Left renal cortex interstitium (tissue), 4 donors: ENCODE results near the gene NT5C3A. TPM values are rescaled to one million over a fixed set of nuclear protein-coding genes. Genes with fewer than 3 reads are reported as not detected.
"Not testable (repeated sequence)": the region's sequence is repeated elsewhere in the genome, so short reads cannot be mapped to it uniquely, and the experiment has no call there.

Experiments
- DNase-seq, 4 donors: peaks; one replicate each; pipeline ENCODE4 v3.0.0-alpha.2; 2013; ENCODE audit warnings: low read depth in 4 of 4, low spot score in 2 of 4, missing footprints in 1 of 4
- polyA plus RNA-seq, 4 donors: library from polyadenylated mRNA; unstranded; fragments of 120-200 nt; gene quantifications; one replicate each; pipeline ENCODE4 v1.2.1, GENCODE V29; 2013; ENCODE audit not compliant: insufficient read length in 4 of 4

Gene NT5C3A
- polyA plus RNA-seq, 4 donors = 31.6 to 45.3 (median 35.1) TPM

GRCh38 chr7:32991975-32992700 is 70.4 kb downstream of the NT5C3A start:
- not testable (repeated sequence) for DNase-seq

GRCh38 chr7:32991068-32991585 is 71.4 kb downstream of the NT5C3A start:
- not testable (repeated sequence) for DNase-seq

- not testable (repeated sequence) for DNase-seq
Observed at GRCh38 chr7:32988148-32988547, 74.4 kb downstream of the NT5C3A start.

GRCh38 chr7:32979902-32980301 is 82.7 kb downstream of the NT5C3A start:
- not testable (repeated sequence) for DNase-seq

- DNase-seq = not testable (repeated sequence)
Observed at GRCh38 chr7:32979246-32979645, 83.3 kb downstream of the NT5C3A start.

GRCh38 chr7:32977159-32977558 is 85.4 kb downstream of the NT5C3A start:
- not testable (repeated sequence) for DNase-seq

- DNase-seq = not testable (repeated sequence)
Observed at GRCh38 chr7:32971967-32972366, 90.6 kb downstream of the NT5C3A start.

GRCh38 chr7:32967268-32967582 is 95.4 kb downstream of the NT5C3A start:
- not testable (repeated sequence) for DNase-seq

GRCh38 chr7:32966489-32967267 is 95.9 kb downstream of the NT5C3A start:
- DNase-seq = not testable (repeated sequence)

GRCh38 chr7:32964461-32965159 is 98.0 kb downstream of the NT5C3A start:
- peak in 1 of 4 donors; percentile 23 for DNase-seq

Other genes with a start within 250 kb of the NT5C3A start
- gene KBTBD2, start 171.0 kb downstream of the NT5C3A start, polyA plus RNA-seq = 10 to 100 TPM; 48.6 to 56.8 (median 53.9) TPM
- gene FKBP9, start 105.3 kb downstream of the NT5C3A start, polyA plus RNA-seq = 100 to 1,000 TPM; 126 to 214 (median 152) TPM
- gene RP9, start 46.6 kb upstream of the NT5C3A start, polyA plus RNA-seq = 10 to 100 TPM; 31.3 to 37.1 (median 33.3) TPM
- 10 to 100 TPM; 14.4 to 18.0 (median 16.5) TPM for gene BBS9, start 66.8 kb upstream of the NT5C3A start, polyA plus RNA-seq